NOMO-1 treated with dmso at 0.1 percent for 144 hours (cell line): ENCODE data around the gene TMEM179.
"Not testable (repeated sequence)": the region's sequence is repeated elsewhere in the genome, so short reads cannot be mapped to it uniquely, and the experiment has no call there.

Source experiments
- DNase-seq: peaks from one replicate; lab custom pipeline; 2025; ENCODE audit not compliant: unreplicated experiment; lab: John Stamatoyannopoulos, UW

The TMEM179 gene

GRCh38 chr14:104588066-104588857, 16.3 kb downstream of the TMEM179 start:
- DNase-seq, result no peak

DNA sequence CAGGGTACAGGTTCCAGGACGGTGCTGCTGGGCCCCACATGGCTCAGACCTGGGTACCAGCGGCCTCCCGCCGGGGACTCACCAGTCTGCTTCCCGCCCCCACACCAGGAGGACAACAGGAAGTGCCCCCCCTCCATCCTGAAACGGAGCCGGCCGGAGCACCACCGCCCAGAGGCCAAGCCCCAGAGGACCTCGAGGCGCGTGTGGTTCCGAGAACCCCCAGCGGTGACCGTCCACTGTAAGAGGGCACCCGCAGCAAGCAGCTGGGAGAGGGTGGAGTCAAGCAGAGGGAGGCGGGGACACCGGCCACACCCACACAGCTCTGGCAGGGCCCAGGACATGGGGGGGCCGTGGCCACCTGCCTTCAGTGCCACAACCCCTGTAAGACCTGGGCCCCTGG, 16.9 kb downstream of the TMEM179 start:
- no peak for DNase-seq

DNA sequence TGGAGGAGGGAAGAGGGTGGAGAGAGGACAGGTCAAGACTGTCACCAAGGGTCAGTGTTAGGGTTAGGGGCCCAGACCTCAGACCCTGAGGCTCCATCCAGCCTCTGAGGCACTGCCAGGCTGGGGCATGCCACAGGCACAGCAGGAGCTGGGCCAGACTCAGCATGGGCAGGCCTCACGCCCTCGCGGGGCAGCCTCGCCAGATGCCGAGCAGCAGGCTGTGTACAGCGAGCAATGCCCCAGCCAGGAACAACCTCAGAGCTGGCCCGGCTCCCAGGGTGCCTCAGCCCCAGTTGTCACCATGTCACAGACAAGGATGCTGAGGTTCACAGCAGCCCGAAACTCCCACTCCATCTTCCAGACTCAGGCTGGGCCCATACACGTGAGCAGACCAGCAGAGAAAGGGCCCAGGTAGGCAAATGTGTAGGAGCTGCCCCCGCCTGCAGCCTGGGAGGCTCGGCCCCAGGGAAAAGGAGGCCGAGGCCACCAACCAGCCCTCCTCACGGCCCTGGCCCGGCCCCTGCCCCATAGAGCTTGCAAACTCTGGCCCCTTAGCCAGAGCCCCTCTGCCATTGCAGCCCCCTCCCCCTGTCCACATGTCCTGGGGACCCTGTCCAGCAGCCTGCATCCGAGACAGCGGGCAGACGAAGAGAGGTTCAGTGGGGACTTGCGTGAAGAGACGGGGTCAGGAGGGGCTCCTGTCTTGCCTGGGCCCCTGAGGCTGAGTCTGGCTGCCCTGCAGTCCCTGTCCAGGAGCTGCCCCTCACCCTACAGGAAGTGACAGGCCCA, 17.5 kb downstream of the TMEM179 start:
- no peak for DNase-seq

DNA sequence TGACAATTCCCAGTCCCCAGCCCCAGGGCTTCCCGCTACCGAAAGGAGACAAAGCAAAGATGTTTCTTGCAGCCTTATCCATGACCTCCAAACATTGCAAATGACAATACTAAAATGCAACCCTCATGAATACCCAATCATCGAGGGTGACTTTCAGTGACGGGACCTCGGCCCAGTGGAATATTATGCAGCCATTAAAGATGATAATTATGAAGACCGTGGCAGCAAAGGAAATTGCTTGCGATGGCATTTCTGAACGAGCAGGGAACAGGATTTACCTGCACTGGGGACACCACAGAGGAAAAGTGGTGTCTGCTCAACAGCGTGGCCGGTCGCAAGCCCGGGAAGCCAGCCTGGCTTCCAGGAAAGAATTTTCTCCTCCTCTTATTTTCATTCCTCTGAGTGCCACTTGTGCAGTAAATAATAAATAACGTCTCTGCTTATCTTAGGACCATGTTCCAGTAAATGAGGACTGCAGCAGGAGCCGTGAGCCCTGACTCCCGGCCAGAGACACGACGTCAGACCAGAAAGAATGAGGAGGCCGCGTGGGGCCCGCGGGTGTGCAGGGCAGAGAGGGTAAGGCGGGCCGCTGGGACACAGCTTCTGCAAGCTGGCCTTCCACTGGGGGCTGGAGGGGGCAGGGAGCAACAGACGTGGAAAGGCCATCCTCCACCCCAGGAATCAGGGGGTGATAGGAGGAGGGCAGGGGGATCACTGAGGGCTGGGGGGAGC, 18.4 kb downstream of the TMEM179 start:
- no peak for DNase-seq

GRCh38 chr14:104584557-104584956, 20.0 kb downstream of the TMEM179 start:
- no peak for DNase-seq

- DNase-seq, result no peak
These were observed 20.9 kb downstream of the TMEM179 start for GRCh38 chr14:104583424-104584306.

- DNase-seq, result no peak
These were observed 21.9 kb downstream of the TMEM179 start for GRCh38 chr14:104582662-104583061.

- DNase-seq, result no peak
These were observed 22.6 kb downstream of the TMEM179 start for GRCh38 chr14:104582005-104582404.

- no peak for DNase-seq
These were observed 23.1 kb downstream of the TMEM179 start for GRCh38 chr14:104581521-104581920.

GRCh38 chr14:104580961-104581360, 23.6 kb downstream of the TMEM179 start:
- DNase-seq, result no peak

GRCh38 chr14:104579939-104580338, 24.6 kb downstream of the TMEM179 start:
- DNase-seq, result not testable (repeated sequence)

- DNase-seq, result no peak
These were observed 25.1 kb downstream of the TMEM179 start, which contains the start of gene C14orf180 for GRCh38 chr14:104579507-104579906. Gene C14orf180, plus strand, starts transcription at chr14:104579764. Its CDS starts 6,667 bp downstream, at chr14:104586431.

GRCh38 chr14:104578321-104578720, 26.3 kb downstream of the TMEM179 start:
- DNase-seq, result no peak

- no peak for DNase-seq
These were observed 26.7 kb downstream of the TMEM179 start for GRCh38 chr14:104577847-104578301.

GRCh38 chr14:104577426-104577825, 27.1 kb downstream of the TMEM179 start:
- no peak for DNase-seq

DNA sequence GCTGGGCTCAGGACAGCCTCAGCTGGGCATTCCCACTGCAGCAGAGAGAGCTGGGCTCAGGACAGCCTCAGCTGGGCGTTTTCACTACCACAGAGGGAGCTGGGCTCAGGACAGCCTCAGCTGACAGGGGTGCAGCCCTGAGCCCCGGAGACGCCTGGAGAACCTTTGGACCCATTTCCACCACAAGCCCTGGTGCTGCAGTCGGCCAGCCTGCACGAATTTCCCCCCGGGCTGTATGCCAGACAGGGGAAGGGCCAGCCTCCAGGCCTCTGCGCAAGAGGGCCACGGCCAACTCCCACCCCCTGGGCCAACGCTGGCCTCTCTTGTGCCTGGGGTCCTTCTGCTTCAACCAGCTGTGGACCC, 27.6 kb downstream of the TMEM179 start:
- DNase-seq, result no peak

DNA sequence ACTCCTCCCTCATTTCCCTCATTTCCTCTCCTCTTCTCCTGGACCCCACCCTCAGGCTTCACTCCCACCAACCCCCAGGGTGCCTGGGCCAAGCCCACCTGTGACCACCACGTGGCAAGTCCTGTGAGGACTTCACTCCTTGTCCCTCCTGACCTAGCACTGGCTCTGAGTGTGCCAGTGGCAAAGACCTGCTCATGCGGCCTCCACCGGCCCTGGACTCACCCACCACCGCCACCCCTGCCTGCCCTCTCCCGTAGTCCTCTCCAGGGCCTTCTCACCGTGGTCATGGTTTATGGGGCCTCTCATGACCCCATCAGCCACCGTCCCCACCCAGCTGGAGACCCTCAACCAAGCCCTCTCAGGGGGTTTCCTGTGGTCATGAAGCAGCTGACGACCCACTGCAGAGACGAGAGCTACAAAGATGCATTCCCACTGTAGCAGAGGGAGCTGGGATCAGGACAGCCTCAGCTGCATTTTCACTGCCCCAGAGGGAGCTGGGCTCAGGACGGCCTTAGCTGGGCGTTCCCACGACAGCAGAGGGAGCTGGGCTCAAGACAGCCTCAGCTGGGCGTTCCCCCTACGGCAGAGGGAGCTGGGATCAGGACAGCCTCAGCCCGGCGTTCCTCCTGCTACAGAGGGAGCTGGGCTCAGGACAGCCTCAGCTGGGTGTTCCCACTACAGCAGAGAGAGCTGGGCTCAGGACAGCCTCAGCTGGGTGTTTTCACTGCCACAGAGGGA, 28.2 kb downstream of the TMEM179 start:
- no peak for DNase-seq

DNA sequence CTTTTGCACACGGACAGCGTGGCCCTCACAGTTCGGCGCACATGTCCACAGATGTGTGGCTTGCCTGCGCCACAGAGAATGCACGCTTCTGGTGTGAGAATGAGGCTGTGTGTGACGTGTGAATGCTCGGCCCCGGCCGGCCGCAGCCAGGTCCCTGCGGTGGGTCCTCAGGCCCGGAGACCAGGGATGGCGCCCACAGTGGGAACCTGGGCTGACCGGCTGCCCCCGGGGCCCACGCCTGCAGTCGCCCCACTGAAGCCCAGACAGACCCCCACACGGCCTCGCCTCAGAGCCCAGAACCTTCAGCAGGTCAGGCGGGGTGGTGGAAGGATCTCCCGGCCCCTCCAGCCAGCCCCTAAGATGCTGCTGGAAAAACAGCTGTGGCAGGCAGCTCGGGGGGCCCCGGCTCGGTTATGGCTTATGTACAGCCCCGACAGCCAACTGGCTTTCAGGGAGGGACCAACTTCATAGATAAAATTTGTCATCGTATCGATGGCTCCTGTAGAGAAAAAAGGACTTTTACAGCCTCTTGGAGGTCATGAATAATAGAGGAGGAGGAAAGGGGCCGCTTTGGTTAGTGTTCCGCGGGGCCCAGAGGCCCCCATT, 29.5 kb downstream of the TMEM179 start:
- no peak for DNase-seq

DNA sequence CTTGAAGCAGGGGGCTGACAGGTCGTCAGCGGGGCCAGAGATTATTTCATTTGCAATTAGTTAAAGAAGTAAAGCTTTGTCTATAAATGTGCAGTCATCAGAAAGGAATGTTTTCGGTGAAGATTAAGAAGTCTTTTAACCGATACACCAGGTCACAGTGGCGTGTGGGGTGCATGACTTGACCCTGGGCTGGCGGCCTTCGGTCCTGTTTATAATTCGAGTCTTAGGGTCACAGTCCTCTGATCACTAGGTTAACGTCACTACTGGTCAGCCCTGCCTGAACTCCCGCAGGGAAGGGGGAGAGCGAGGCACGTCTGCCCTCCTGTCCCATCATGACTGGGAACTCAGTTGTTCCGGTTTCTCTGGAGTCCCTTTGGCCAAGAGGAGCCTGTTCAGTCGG, 30.0 kb downstream of the TMEM179 start:
- no peak for DNase-seq
